Stimulated activated CD4-positive, alpha-beta T cell treated with anti-CD3 and anti-CD28 coated beads, TNF-alpha, amount 100 ng/mL, for 48 hours (primary cell): ENCODE results near the gene GLRB.
"Not testable (repeated sequence)": the region's sequence is repeated elsewhere in the genome, so short reads cannot be mapped to it uniquely, and the experiment has no call there.

ENCODE experiments used
- DNase-seq, 3 donors: peaks; one replicate each; pipeline ENCODE4 v3.0.0-alpha.2; 2020; ENCODE audit warnings: low read depth in 3 of 3

Gene GLRB

DNA sequence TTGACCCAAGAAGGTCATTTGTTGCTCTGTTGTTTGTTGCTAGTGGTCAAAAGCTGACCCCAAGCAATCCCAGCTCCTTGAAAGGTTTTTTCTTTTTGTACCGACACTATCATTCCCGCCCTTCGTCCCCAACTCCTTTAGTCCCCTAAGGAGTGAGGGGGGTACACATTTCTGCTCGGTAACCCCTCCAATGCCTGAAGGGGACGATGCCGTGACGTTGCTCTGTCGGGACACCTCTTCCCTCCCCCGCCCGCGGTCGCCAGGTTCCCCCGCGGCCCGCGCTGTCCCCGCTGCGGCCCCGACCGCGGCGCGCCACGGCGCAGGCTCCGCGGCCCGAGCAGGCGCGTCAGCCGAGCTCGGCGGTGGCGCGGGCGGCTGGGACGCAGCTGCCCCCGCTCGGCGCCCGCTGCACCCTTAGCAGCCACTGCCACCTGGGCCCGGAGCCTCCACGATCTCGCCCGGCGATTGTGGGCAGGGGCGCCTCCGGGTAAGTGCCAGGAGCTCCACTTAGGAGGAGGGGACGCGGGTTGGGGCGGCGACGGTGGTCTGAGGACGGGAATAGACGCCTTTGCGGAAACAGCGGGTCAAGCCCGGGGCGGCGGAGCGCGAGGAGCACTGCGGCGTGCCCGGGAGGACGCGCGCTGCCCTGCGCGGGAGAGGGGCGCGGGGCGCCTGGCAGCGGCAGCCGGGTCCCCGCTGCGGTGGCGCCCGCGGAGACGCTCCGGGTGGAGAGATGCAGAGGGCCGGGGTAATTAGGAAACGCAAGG lies at the start of gene GLRB:
Gene GLRB (plus strand): TSS at position 340 of the 767 bp plus-strand sequence. CDS start 1,875 bp downstream, outside the sequence.
- no peak for DNase-seq

- DNase-seq: no peak
Observed at GRCh38 chr4:157035471-157035870, 40.5 kb upstream of the GLRB start.

- no peak for DNase-seq
Observed at GRCh38 chr4:157040405-157040804, 35.5 kb upstream of the GLRB start.

GRCh38 chr4:157043131-157043530 lies 32.8 kb upstream of the GLRB start:
- DNase-seq: no peak

DNA sequence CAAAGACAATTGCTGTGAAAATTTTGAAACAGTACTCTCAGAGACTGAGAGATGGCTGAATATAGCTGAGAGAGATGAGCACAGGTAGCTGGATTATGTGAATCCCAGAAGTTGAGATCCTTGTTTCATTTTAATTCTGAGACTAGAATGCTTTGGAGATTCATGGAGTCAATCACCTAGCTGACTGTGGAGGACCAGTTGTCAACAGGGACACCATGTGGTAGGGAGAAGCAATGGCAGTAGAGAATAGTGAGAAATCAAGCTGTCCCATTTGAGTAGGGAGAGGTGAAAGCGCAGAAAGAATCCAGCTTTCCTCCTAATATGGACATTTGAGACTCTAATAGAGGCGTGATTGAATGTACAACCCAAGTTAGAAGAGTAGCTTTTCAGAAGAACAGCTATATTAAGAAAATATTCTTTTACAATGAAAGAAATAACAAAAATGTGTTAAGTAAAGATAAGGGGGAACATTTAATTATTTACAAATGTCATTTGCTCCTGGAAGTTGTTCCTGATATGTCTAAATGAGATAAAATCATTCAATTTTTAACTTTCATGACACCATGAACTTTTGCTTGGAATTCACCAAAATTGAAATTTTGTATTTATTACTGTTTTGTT lies 30.3 kb upstream of the GLRB start:
- no peak for DNase-seq

- DNase-seq: no peak
Observed at GRCh38 chr4:157048248-157048647, 27.7 kb upstream of the GLRB start.

DNA sequence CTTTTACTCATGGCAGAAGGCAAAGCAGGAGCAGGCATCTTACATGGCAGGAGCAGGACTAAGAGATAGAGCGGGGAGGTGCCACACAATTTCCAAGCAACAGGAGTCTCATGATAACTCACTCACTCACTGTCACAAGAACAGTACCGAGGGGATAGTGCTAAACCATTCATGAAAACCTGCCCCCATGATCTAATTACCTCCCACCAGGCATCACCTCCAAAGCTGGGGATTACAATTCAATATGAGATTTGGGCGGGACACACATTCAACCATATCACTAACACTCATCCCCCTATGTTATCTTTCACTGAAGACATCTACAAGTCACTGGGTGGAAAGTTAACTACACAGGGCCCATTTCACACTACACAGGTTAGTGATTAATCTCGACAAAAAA lies 25.4 kb upstream of the GLRB start:
- DNase-seq: no peak

- no peak for DNase-seq
Observed at GRCh38 chr4:157052429-157053040, 23.4 kb upstream of the GLRB start.

- DNase-seq: no peak
Observed at GRCh38 chr4:157057218-157057617, 18.7 kb upstream of the GLRB start.

DNA sequence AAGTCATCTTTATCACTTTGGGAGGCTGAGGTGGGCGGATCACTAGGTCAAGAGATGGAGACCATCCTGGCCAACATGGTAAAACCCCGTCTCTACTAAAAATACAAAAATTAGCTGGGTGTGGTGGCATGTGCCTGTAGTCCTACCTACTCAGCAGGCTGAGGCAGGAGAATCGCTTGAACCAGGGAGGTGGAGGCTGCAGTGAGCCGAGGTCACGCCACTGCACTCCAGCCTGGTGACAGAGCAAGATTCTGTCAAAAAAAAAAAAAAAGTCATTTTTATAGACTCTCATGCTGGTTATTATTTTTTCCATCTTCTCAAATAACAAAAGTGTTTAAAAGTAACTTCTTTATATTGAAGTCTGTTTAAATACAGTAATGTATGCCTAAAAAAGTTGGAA lies 17.1 kb upstream of the GLRB start:
- not testable (repeated sequence) for DNase-seq

GRCh38 chr4:157072002-157072401 lies 3.9 kb upstream of the GLRB start:
- no peak for DNase-seq

- DNase-seq: no peak
Observed at GRCh38 chr4:157075401-157075800, 549 bp upstream of the GLRB start.

DNA sequence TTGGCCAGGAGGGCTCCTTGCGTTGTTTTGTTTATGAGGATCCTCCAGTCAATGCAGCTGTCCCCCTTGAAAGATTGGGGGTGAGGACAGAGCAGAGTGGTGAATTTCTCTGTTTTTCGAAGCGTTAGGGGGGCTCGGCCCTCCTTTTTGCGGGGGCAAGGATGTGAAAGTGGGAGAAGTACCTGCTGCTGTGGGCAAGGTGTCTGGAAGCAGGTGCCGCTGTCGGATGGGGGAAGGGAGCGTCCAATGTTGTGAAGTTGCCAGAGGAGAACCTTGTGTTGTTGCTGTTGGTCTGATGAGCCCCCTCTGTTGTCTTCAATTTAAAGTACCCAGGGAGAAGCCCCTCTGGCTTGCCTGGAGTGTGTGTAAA lies 613 bp downstream of the GLRB start:
- DNase-seq: no peak

- no peak for DNase-seq
Observed at GRCh38 chr4:157079441-157079840, 3.5 kb downstream of the GLRB start.

- no peak for DNase-seq
Observed at GRCh38 chr4:157080605-157081004, 4.7 kb downstream of the GLRB start.

DNA sequence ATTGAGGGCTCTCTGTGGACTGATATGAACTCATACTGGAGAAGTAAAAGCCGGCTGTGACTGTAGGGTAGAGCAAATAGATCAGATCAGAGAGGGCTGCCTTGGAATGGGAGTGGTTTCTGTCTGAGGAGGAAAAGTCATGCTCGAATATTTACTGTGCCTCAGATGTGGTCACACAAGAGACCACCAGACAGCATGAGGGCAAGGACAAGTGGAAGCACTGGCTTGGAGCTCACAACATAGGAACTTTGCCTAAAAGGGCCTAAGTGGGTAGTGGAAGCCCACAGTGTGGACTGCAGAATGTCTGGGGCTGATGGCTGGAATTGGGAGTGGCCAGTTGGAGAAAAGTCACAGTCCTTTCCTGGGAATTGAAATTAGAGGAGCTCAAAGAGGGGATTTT lies 19.8 kb downstream of the GLRB start:
- no peak for DNase-seq

DNA sequence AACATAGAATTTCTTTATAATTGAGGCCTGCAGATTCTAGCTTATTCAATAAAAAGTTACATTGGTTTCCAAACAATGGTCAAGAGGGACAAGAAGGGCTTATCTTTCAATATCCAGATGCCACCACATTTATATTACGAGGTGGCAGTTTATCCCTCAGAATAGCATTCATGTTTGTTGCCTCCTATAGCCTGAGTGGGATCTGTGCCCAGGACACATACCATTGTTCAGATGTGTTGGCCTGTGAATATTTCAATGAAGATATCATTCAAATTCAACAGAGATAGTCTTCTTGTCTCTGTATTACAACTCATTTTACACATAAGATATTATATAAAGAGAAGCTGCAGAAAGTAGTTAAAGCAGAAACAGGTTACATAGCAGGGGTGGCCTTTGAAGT lies 20.5 kb downstream of the GLRB start:
- DNase-seq: no peak

GRCh38 chr4:157099506-157099905 lies 23.6 kb downstream of the GLRB start:
- DNase-seq: no peak

DNA sequence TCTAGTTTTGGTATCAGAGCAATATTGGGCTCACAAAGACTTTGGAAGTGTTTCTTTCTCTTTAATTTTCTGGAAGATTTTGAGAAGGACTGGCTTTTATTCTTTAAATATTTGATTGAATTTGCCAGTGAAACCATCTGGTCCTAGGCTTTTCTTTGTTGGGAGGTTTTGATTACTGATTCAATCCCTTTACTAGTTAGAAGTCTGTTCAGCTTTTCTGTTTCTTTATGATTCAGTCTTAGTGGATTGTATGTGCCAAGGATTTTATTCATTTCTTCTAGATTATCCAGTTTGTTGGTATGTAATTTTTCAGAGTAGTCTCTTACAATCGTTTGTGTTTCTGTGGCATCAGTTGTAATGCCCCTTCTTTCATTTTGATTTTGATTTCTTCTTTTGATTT lies 28.6 kb downstream of the GLRB start:
- DNase-seq: no peak

DNA sequence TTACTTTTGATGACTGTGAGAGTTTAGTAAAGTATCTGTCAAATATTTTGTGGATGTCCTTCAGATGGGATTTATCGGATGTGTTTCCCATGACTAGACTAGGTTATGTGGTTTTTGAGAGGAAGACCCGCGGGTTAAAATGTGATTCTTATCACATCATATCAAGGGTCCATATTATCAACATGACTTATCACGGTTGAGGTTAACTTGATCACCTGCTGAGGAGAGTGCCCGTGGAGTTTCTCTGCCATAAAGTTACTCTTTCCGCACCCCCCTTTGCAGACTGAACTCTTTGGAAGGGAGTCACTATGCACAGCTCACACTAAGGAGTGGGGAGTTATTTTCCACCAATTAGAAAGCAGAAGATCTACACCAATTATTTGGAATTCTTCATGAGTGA lies 38.7 kb downstream of the GLRB start:
- DNase-seq: no peak

DNA sequence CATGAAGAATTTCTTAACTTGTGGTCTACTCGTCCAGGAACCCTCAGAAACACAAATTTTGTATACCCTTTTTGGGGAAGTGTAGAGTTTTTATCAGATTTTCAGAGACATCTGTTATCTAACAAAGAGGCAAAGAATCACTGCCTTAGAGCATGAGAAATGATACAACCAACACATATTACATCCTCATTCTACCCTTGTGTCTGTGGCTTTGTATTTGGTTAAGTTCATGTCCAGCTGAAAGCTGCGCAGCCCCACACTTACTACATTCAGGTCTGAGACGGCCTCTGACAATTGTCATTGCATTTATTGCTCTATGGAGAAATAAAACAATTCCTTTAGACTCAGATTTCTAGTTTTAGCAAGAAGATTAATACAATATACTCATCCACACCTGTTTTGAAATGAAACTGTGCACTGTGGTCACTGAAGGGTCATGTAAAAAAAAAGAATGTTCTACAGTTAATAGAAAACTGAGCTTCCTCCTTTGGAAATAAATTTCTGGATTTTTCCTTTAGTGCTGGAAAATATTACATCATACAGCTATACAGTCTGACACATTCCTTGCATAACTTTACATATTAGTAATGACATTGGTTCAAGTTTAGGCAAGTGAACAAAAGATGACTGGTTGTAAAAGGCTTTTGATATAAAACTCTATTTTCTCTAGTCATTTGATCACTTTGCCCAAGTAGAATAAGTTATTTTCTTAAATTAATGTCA lies 39.8 kb downstream of the GLRB start:
- DNase-seq: no peak

DNA sequence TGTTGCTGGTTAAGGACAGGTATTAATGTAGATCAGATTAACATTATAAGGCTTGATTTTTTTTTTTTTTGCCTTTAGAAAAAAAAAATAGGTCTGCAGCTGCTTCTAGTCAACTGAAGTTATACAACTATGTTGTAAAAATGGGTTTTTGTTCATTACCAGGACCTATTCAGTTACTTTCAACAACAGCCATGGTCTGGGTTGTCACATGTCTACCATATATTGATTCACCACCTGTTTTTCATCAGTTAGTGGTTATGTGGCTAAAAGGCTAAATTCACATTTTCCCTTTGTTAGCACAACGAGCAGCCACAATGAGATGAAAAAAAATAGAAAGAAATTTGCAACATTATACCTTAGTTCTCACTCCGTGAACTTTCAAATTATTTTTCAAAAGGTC lies 45.5 kb downstream of the GLRB start:
- DNase-seq: no peak

DNA sequence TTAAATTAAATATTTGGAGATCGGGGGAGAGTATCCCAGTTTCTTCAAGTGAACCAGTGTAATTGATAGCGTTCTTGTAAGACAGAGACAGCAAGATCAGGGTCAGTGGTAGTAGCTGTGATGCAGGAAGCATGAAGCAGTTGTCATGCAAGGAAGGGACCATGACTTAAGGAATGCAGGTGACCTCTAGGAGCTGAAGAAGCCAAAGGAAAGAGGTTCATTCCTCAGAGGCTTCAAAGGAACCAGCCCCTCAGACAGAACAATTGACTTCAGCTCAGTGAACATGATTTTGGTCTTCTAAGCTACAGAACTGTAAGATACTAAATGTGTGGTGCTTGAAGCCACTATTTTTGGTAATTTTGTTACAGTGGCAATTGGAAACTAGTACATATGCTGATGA lies 51.6 kb downstream of the GLRB start:
- no peak for DNase-seq
